Measurements from ENCODE around the gene CLDN1.

GRCh38 chr3:190265796-190266195 is 56.5 kb downstream of the CLDN1 start:
- TF ChIP-seq POLR2A (IDR thresholded peaks at IDR 0.05; ENCODE audit: low read depth, low read length) (no peak), CTCF (conservative IDR thresholded peaks at IDR 0.05; ENCODE audit: low read depth, low read length) (no peak), SMC3 (IDR thresholded peaks at IDR 0.05; ENCODE audit: low read depth, low read length) (no peak), NFE2L2 (IDR thresholded peaks at IDR 0.05; ENCODE audit: low read depth, low read length) (no peak), RCOR1 (IDR thresholded peaks at IDR 0.05; ENCODE audit: insufficient replicate concordance, low read length) (no peak), MAFK (IDR thresholded peaks at IDR 0.05; ENCODE audit: low read depth, low read length) (no peak), FOS (IDR thresholded peaks at IDR 0.05; ENCODE audit: low read depth, low read length) (no peak), BHLHE40 (IDR thresholded peaks at IDR 0.05; ENCODE audit: low read depth, low read length) (no peak; the same call in 1 of the 2 replicates), CEBPB (IDR thresholded peaks at IDR 0.05; ENCODE audit: low read depth, low read length) (peak; percentile 61; the same call in 1 of the 2 replicates), MXI1 (IDR thresholded peaks at IDR 0.05; ENCODE audit: borderline replicate concordance, low read depth, low read length) (no peak), RAD21 (IDR thresholded peaks at IDR 0.05; ENCODE audit: low read length) (no peak)
- TF ChIP-seq, protein P1, sequence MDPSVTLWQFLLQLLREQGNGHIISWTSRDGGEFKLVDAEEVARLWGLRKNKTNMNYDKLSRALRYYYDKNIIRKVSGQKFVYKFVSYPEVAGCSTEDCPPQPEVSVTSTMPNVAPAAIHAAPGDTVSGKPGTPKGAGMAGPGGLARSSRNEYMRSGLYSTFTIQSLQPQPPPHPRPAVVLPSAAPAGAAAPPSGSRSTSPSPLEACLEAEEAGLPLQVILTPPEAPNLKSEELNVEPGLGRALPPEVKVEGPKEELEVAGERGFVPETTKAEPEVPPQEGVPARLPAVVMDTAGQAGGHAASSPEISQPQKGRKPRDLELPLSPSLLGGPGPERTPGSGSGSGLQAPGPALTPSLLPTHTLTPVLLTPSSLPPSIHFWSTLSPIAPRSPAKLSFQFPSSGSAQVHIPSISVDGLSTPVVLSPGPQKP (IDR thresholded peaks at IDR 0.05; ENCODE audit: borderline replicate concordance, low read depth, low read length) = no peak
- TF ChIP-seq, protein P2, sequence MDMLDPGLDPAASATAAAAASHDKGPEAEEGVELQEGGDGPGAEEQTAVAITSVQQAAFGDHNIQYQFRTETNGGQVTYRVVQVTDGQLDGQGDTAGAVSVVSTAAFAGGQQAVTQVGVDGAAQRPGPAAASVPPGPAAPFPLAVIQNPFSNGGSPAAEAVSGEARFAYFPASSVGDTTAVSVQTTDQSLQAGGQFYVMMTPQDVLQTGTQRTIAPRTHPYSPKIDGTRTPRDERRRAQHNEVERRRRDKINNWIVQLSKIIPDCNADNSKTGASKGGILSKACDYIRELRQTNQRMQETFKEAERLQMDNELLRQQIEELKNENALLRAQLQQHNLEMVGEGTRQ (IDR thresholded peaks at IDR 0.05; ENCODE audit: low read depth, low read length) = no peak

Data from IMR-90 (cell line).